COLO668 (cell line): ENCODE results near the gene FMR1.

Experiments used
- DNase-seq: peaks from one replicate; lab custom pipeline; 2025; ENCODE audit not compliant: unreplicated experiment; lab: John Stamatoyannopoulos, UW

The FMR1 gene

DNA sequence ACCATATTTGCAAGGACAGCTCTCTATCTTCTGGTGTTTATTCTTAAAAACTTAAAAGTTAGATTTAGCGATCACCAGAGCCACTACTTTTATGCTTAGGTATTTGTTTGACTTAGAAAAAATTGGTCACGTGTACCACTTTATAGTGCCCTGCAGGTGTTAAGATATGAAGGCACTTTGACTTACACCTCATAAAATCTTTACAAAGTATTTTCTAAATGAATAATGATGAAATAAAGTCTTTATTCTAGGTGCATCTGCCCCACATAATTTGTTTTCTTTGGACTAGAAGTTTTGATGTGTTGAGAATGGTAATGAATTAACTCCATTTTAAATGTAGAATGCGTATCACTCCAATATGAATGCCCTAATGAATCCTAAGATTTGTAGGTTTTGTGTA is 2.9 kb downstream of the FMR1 start:
- DNase-seq = no peak

DNA sequence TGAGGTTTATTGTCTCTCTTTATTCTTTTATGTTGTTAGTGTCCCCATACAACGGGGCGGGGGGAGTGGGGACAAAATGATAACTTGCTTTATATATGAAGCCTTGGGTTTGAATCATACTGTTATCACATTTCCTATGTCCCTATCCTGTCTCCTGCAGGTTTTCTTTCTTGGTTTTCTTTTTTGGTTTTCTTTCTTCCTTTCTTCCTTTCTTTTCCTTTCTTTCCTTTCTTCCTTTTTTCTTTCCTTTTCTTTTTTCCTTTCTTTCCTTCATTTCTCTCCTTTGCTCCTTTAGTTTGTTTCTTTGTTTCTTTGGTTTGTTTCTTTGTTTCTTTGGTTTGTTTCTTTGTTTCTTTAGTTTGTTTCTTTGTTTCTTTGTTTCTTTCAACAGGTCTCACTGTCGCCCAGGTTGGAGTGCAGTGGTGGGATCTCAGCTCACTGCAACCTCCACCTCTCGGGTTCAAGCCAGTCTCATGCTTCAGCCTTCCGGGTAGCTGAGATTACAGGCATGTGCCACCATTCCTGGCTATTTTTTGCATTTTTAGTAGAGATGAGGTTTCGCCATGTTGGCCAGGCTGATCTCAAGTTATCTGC is 4.8 kb downstream of the FMR1 start:
- no peak for DNase-seq

DNA sequence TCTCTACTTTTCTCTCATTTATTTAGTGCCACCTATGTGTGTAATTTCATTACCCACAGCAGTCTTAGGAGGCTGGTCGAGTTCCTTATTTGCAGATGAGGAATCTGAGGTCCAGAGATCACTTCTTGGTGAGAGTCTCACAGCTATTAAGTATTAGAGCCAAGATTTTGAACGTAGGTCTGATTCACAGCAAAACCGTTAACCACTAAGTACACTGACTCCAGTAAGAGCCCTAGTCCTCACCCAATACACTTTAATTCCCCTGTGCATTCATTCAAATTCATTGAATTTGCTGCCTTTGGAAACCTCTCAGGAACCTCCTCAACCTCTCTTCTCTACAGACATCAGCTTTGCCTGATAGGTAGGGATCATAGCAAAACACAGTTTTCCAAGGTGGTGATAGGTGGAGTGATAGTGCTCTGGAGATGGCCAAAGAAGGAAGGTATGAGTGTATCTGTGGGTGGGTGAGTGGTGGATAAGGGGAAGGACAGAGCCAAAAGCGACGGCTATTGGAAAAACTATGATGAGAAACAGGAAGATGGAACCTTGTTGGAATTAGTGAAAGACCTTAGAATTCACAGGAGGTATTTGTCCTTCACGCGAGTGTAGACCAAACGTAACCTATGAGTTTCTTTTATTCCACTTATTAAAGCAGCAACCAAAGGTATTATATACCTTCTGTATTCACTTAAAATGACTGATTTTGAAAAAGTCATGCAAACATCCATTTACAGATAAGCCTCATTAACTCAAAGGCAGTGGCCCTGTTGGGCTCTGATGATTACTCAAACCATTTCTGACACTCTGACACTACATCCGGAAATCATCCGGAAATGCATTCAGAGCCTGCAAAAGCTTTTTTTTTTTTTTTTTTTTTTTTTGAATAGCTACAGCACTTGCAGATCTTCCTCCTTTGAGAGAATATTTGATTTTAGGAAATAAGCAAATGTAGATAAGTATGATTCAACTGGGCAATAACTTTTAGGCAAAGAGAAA is 6.3 kb downstream of the FMR1 start:
- no peak for DNase-seq

DNA sequence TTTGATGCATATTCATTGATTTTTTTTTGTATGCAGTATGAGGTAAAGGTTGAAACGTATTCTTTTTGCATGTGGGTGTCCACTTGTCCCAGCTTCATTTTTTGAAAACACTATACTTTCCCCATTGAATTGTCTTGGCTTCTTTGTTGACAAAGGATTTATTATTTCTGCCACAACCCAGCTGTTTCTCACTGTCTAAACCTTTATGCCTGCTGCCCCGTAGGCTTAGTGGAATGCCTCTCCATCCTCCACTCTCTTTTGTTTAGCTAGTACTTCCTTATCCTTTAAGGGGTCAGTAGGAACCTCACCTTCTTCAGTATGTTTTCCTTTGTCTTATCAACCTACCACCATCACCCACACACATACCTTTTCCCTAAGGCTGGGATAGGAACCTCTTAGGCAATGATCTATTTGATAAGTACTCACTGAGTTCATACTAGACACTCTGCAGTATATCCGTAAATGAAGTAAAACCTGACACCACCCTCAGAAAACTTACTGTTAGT is 8.5 kb downstream of the FMR1 start:
- DNase-seq = no peak

DNA sequence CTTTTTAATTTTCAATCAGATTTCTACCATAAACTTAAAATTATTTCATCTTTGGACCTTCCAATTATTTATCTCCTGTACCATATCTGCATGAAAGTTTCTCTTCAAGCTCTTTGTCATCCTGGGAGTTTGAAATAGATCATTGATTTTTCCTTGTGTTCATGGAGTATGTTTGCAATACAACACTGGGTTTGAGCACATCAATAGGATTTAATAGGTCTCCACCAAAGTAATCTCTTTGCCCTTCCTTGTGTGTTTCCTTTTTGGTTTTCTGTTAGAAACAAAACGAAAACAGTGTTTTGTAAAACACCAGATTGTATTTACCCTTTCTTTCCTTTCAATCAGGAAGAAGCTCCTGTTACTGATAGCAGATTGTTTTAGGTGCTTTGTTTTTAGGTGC is 11.9 kb downstream of the FMR1 start:
- DNase-seq = no peak

DNA sequence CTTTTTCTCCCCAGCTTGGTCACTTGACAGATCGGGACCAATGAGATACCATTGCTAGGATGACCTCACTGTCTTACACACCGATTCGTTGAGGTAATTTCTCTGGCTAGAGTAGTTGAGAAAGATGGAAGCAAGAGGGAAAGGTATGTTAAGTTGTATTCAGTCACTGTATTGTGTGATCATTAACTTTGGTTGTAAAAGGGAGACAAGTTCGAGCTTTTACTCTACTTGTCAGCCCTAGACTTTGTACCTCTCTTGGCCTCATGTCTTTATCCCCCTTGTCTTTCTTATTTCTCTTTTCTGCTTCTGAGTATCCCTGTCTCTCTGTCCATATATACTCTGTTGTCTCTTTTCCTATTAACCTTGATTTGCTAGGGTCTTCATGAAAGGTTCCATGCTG is 15.5 kb downstream of the FMR1 start:
- no peak for DNase-seq

- DNase-seq = no peak
Observed at GRCh38 chrX:147933815-147934214, 22.1 kb downstream of the FMR1 start.

- no peak for DNase-seq
Observed at GRCh38 chrX:147935156-147935758, 23.5 kb downstream of the FMR1 start.

GRCh38 chrX:147945286-147945685 is 33.6 kb downstream of the FMR1 start:
- no peak for DNase-seq

GRCh38 chrX:147948531-147948930 is 36.8 kb downstream of the FMR1 start:
- DNase-seq = no peak

DNA sequence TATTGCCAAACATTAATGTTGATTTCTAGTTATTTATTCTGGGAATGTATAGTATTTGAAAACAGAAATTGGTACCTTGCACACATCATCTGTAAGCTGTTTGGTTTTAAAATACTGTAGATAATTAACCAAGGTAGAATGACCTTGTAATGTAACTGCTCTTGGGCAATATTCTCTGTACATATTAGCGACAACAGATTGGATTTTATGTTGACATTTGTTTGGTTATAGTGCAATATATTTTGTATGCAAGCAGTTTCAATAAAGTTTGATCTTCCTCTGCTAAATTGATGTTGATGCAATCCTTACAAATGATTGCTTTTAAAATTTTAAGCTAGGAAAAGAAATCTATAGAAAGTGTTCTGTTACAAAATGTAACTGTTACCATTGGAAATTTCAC is 38.6 kb downstream of the FMR1 start:
- no peak for DNase-seq

GRCh38 chrX:147953976-147954375 is 42.3 kb downstream of the FMR1 start:
- no peak for DNase-seq

DNA sequence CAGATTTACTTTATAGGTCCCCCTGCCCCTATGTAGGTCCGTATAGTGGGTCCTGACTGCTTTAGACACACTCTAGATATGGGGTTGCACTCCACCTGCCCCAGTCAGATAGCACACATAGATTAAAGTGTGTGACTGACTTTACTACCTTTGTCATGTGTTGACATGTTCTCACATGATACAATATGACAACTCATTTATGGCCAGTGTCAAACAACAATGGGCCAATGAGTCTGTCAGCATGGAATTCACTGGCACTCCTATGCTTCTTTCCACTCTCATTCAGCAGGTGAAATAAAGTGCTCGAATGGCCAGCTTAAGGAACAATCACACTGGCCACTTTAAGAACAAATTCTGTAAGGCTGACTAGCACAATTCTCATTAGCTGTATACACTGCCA is 45.6 kb downstream of the FMR1 start:
- DNase-seq = no peak

DNA sequence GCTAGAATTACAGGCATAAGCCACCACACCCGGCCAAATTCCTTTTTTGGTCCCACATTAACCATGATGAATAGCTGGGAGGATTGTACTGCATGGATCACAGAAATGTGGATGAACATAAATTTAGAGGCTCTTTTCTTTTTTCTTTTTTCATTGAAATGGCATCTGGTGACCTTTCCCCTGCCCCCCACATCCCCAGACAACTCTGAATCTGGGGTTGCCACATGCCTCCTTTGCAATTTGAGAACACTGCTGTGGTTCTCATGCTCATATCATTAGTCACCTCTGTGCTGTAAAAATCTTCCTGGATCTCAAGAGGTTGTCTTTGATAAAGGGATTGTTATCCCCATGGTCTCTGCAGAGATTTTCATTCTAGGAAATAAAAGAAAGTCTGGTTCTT is 46.6 kb downstream of the FMR1 start:
- DNase-seq = no peak

- DNase-seq = no peak
Observed at GRCh38 chrX:147960722-147961121, 49.0 kb downstream of the FMR1 start.

GRCh38 chrX:147962476-147962875 is 50.8 kb downstream of the FMR1 start:
- no peak for DNase-seq

GRCh38 chrX:147978931-147979330 is 67.2 kb downstream of the FMR1 start:
- no peak for DNase-seq

DNA sequence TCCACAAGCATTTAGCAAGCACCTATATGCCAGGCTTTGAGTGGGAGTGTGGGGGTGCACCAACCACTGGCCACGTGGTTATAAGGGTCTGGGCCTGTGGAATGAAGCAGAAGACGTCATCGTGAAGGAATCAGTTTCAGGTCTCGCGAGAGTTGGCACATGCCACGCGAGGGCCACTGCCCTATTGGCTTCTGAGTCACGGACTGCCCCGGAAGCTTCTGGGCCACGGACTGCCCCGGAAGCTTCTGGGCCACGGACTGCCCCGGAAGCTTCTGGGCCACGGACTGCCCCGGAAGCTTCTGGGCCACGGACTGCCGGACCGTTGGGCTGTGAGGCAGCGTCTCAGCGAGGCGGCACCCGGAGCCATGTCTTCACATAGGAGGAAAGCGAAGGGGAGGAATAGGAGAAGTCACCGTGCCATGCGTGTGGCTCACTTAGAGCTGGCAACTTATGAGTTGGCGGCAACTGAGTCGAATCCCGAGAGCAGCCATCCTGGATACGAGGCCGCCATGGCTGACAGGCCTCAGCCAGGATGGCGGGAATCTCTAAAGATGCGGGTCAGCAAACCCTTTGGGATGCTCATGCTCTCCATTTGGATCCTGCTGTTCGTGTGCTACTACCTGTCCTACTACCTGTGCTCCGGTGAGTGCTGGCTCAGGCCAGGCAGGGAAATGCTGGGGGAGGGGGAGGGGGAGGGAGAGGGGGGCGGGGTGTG is 69.5 kb downstream of the FMR1 start, which contains the start of gene FMR1NB:
TSS of gene FMR1NB (plus strand) at position 300 of the 715 bp plus-strand sequence. CDS start at position 366, 66 bp downstream.
- no peak for DNase-seq
